ENCODE measurements around the gene NR2F1.

Gene NR2F1

GRCh38 chr5:93591323-93591945, 8.4 kb downstream of the NR2F1 start:
- no peak for DNase-seq (ENCODE audit: low spot score)

GRCh38 chr5:93592883-93593282, 9.9 kb downstream of the NR2F1 start:
- DNase-seq (ENCODE audit: low spot score), result no peak

- DNase-seq (ENCODE audit: low spot score), result no peak
Observed at GRCh38 chr5:93593476-93594131, 10.6 kb downstream of the NR2F1 start.

GRCh38 chr5:93594591-93595419, 11.8 kb downstream of the NR2F1 start:
- DNase-seq (ENCODE audit: low spot score), result no peak

- DNase-seq (ENCODE audit: low spot score), result no peak
Observed at GRCh38 chr5:93595420-93596147, 12.6 kb downstream of the NR2F1 start.

- no peak for DNase-seq (ENCODE audit: low spot score)
Observed at GRCh38 chr5:93596310-93596675, 13.3 kb downstream of the NR2F1 start.

- DNase-seq (ENCODE audit: low spot score), result no peak
Observed at GRCh38 chr5:93596676-93597490, 13.9 kb downstream of the NR2F1 start.

- no peak for DNase-seq (ENCODE audit: low spot score)
Observed at GRCh38 chr5:93598091-93599000, 15.3 kb downstream of the NR2F1 start.

- DNase-seq (ENCODE audit: low spot score), result no peak
Observed at GRCh38 chr5:93599001-93599379, 16.0 kb downstream of the NR2F1 start.

- DNase-seq (ENCODE audit: low spot score), result no peak
Observed at GRCh38 chr5:93599399-93600120, 16.5 kb downstream of the NR2F1 start.

GRCh38 chr5:93600409-93601070, 17.5 kb downstream of the NR2F1 start:
- no peak for DNase-seq (ENCODE audit: low spot score)

- DNase-seq (ENCODE audit: low spot score), result no peak
Observed at GRCh38 chr5:93601071-93601801, 18.2 kb downstream of the NR2F1 start.

- no peak for DNase-seq (ENCODE audit: low spot score)
Observed at GRCh38 chr5:93601802-93602155, 18.8 kb downstream of the NR2F1 start.

GRCh38 chr5:93602241-93603077, 19.4 kb downstream of the NR2F1 start:
- no peak for DNase-seq (ENCODE audit: low spot score)

GRCh38 chr5:93603078-93603792, 20.2 kb downstream of the NR2F1 start:
- DNase-seq (ENCODE audit: low spot score), result no peak

- DNase-seq (ENCODE audit: low spot score), result no peak
Observed at GRCh38 chr5:93603793-93604643, 21.0 kb downstream of the NR2F1 start.

Measured in HuH-7.5 (cell line).